ENCODE results near the gene NEMP1. TPM values are rescaled to one million over a fixed set of nuclear protein-coding genes. Genes with fewer than 3 reads are reported as not detected.

NEMP1 gene
- total RNA-seq, 1 experiment from 2014 or later = 16.4 TPM

- Histone ChIP-seq H3K27ac (ENCODE audit: low read length) (no peak within 1 kb of the TSS), H3K9me2 (replicated peaks; ENCODE audit: low read length) (no peaks in the 10 kb centered on the region), H3K4me2 (ENCODE audit: low read length) (no peak within 1 kb of the TSS), H4K20me1 (ENCODE audit: low read length) (no peaks in the 10 kb centered on the region), H3K4me1 (ENCODE audit: insufficient read depth, low read length) (peaks cover 7% of the 10 kb centered on the region), H3K36me3 (ENCODE audit: low read depth, low read length) (no peaks in the 10 kb centered on the region), H2AFZ (ENCODE audit: low read length) (no peak within 1 kb of the TSS), H3K9ac (ENCODE audit: low read length) (no peak within 1 kb of the TSS), H3F3A (ENCODE audit: low read length, unreplicated experiment) (no peaks in the 10 kb centered on the region), H3K79me2 (ENCODE audit: low read length) (no peaks in the 10 kb centered on the region), H3K9me3 (ENCODE audit: low read length) (no peaks in the 10 kb centered on the region), H3K27me3 (ENCODE audit: low read length) (peaks cover 35% of the 10 kb centered on the region), H3K4me3 (ENCODE audit: low read length) (no peak within 1 kb of the TSS)
- ATAC-seq (no peak), DNase-seq (no peak)
- CTCF ChIA-PET = interaction anchor here (0.7 kb wide), 1 partner anchor 95 kb away, joined by 6 read pairs; the partner anchor contains the start of gene STAT6
- intact Hi-C loops (cut with micrococcal nuclease) = no loop called here
- no peak for TF ChIP-seq EZH2 (IDR thresholded peaks at IDR 0.05; ENCODE audit: low read length, unreplicated experiment)
- no peak for TF ChIP-seq EZH2phosphoT487 (IDR thresholded peaks at IDR 0.05; ENCODE audit: borderline replicate concordance, low read length)
- TF ChIP-seq CTCF (conservative IDR thresholded peaks at IDR 0.05; ENCODE audit: low read depth, low read length) = no peak
- no TSS peak for BruUV-seq (replicated peaks)
- POLR2A ChIA-PET (ENCODE audit: unreplicated experiment) = no interaction called here
These were observed 62.2 kb downstream of the NEMP1 start, which contains the start of gene TAC3 for GRCh38 chr12:57016348-57016747. Gene TAC3 (minus strand): TSS chr12:57016529. CDS start chr12:57015797, 732 bp downstream.

- no TSS peak for BruUV-seq (replicated peaks)
- intact Hi-C loops (cut with micrococcal nuclease) = no loop called here
- ChIA-PET POLR2A (ENCODE audit: unreplicated experiment) (no interaction called here), CTCF (no interaction called here)
- no peak for ATAC-seq
- Histone ChIP-seq H3K4me2 (ENCODE audit: low read length) (no peak overlapping the region), H3K4me3 (ENCODE audit: low read length) (no peak overlapping the region), H3K9me2 (replicated peaks; ENCODE audit: low read length) (no peaks in the 10 kb centered on the region), H3K27me3 (ENCODE audit: low read length) (peaks cover 35% of the 10 kb centered on the region), H3K36me3 (ENCODE audit: low read depth, low read length) (no peaks in the 10 kb centered on the region), H3K9ac (ENCODE audit: low read length) (no peak overlapping the region), H3F3A (ENCODE audit: low read length, unreplicated experiment) (peaks cover 3% of the 10 kb centered on the region), H3K27ac (ENCODE audit: low read length) (no peak overlapping the region), H3K4me1 (ENCODE audit: insufficient read depth, low read length) (peaks cover 9% of the 10 kb centered on the region), H3K9me3 (ENCODE audit: low read length) (no peaks in the 10 kb centered on the region), H4K20me1 (ENCODE audit: low read length) (no peaks in the 10 kb centered on the region), H2AFZ (ENCODE audit: low read length) (no peak overlapping the region), H3K79me2 (ENCODE audit: low read length) (no peaks in the 10 kb centered on the region)
- no peak for DNase-seq
- no peak; the same call in 1 of the 2 replicates for TF ChIP-seq CTCF (conservative IDR thresholded peaks at IDR 0.05; ENCODE audit: low read depth, low read length)
- no peak for TF ChIP-seq EZH2 (IDR thresholded peaks at IDR 0.05; ENCODE audit: low read length, unreplicated experiment)
- TF ChIP-seq EZH2phosphoT487 (IDR thresholded peaks at IDR 0.05; ENCODE audit: borderline replicate concordance, low read length) = no peak
These were observed 65.8 kb downstream of the NEMP1 start for GRCh38 chr12:57012600-57013465.
